Gastroesophageal sphincter (tissue), 4 donors: ENCODE data around the gene CLEC4F. TPM values are rescaled to one million over a fixed set of nuclear protein-coding genes. Genes with fewer than 3 reads are reported as not detected.

Source experiments
- ATAC-seq: fragments of 150-250 bp; one replicate; pipeline ENCODE4 v1.9.1; 2016; ENCODE audit warnings: mild to moderate bottlenecking, moderate library complexity
- H3K27ac ChIP-seq, 4 donors: fragments of 200-600 bp; sonication (generic) in 3 of 4; 1 replicate in 3 of 4; 2 replicates in 1 of 4; pipeline ENCODE4 v1.5.1; 2016 to 2019
- H3K27me3 ChIP-seq: fragments of 200-600 bp; sonication (generic); one replicate; pipeline ENCODE4 v1.5.1; 2019
- H3K36me3 ChIP-seq, 2 donors: fragments of 200-600 bp; sonication (generic); one replicate each; pipeline ENCODE4 v1.5.1; 2019; ENCODE audit warnings: control low read depth in 1 of 2
- H3K4me1 ChIP-seq, 3 donors: fragments of 200-600 bp; sonication (generic); 1 replicate in 2 of 3; 2 replicates in 1 of 3; pipeline ENCODE4 v1.5.1; 2016 to 2019; ENCODE audit warnings: control low read depth in 2 of 3
- H3K4me3 ChIP-seq, 2 donors: fragments of 200-600 bp; sonication (generic); one replicate each; pipeline ENCODE4 v1.5.1; 2019; ENCODE audit warnings: mild to moderate bottlenecking in 1 of 2, moderate library complexity in 1 of 2
- H3K9me3 ChIP-seq, 3 donors: fragments of 200-600 bp; sonication (generic); one replicate each; pipeline ENCODE4 v1.5.1; 2017 to 2019; ENCODE audit warnings: control low read depth in 2 of 3
- EP300 ChIP-seq: sonication (generic); formaldehyde crosslinking; IDR thresholded peaks from one replicate; pipeline ENCODE4 v1.6.1; 2017; ENCODE audit warnings: antibody characterized with exemption, mild to moderate bottlenecking
- POLR2A ChIP-seq, 2 donors: fragments of 450-650 bp; IDR thresholded peaks; one replicate each; pipeline ENCODE4 v1.6.1; 2017; ENCODE audit warnings: antibody characterized with exemption in 2 of 2, mild to moderate bottlenecking in 2 of 2, moderate library complexity in 1 of 2
- POLR2AphosphoS5 ChIP-seq: sonication (generic); formaldehyde crosslinking; IDR thresholded peaks from one replicate; pipeline ENCODE4 v1.6.1; 2017; ENCODE audit warnings: antibody characterized with exemption
- WGBS, 2 donors: methylation state at CpG; one replicate each; pipeline ENCODE4 v1.1.5; 2018; ENCODE audit warnings: low coverage in 1 of 2; 5-methylcytosine and 5-hydroxymethylcytosine counted together
- total RNA-seq, 4 donors: library from RNA; depleted of rRNA; stranded (reverse); fragments of >200 nt; gene quantifications; one replicate each; pipeline ENCODE4 v1.1.0, GENCODE V29; 2016
- TF ChIP-seq, protein P1 (sequence below), 4 experiments: fragments of 200-600 bp in 2 of 4; fragments of 450-650 bp in 2 of 4; sonication (generic) in 1 of 4; IDR thresholded peaks; one replicate each; pipeline ENCODE4 v1.5.1; 2017 to 2019; ENCODE audit warnings: antibody characterized with exemption in 4 of 4, mild to moderate bottlenecking in 2 of 4, moderate library complexity in 2 of 4

The CLEC4F gene
- total RNA-seq, 4 donors from 2014 or later = 1.1 TPM; not detected in 2

DNA sequence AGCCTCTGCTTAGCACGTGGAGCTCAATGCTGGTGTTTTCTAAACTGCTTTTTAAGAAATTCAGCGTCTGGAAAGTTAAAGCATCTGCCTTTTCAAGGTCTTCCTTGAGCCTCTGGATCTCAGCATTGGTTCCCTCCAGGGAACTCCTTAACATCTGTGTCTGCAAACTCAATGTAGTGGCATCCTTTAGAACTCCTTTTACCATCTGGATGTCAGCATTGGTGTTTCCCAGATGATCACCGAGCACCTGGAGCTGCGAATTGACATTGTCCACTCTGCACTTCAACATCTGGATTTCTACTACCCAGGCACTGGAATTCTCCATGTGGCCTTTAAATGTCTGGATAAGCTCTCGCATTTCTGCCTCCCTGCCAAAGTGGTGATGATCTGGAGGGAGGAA is 3.7 kb downstream of the CLEC4F start:
- Histone ChIP-seq H3K36me3 (no peaks in the 10 kb centered on the region), H3K27me3 (peaks cover 45% of the 10 kb centered on the region), H3K4me3 (no peak overlapping the region), H3K4me1 (no peaks in the 10 kb centered on the region), H3K27ac (no peak overlapping the region), H3K9me3 (no peaks in the 10 kb centered on the region)
- TF ChIP-seq POLR2AphosphoS5 = no peak
- no peak for TF ChIP-seq EP300
- no peak for TF ChIP-seq POLR2A (IDR thresholded peaks at IDR 0.05)
- TF ChIP-seq, protein P1, sequence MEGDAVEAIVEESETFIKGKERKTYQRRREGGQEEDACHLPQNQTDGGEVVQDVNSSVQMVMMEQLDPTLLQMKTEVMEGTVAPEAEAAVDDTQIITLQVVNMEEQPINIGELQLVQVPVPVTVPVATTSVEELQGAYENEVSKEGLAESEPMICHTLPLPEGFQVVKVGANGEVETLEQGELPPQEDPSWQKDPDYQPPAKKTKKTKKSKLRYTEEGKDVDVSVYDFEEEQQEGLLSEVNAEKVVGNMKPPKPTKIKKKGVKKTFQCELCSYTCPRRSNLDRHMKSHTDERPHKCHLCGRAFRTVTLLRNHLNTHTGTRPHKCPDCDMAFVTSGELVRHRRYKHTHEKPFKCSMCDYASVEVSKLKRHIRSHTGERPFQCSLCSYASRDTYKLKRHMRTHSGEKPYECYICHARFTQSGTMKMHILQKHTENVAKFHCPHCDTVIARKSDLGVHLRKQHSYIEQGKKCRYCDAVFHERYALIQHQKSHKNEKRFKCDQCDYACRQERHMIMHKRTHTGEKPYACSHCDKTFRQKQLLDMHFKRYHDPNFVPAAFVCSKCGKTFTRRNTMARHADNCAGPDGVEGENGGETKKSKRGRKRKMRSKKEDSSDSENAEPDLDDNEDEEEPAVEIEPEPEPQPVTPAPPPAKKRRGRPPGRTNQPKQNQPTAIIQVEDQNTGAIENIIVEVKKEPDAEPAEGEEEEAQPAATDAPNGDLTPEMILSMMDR (IDR thresholded peaks at IDR 0.05) = no peak
- no peak for ATAC-seq
- WGBS, 2 donors = 67 to 73% methylated on average over 1 to 4 of the region's 5 CpGs

DNA sequence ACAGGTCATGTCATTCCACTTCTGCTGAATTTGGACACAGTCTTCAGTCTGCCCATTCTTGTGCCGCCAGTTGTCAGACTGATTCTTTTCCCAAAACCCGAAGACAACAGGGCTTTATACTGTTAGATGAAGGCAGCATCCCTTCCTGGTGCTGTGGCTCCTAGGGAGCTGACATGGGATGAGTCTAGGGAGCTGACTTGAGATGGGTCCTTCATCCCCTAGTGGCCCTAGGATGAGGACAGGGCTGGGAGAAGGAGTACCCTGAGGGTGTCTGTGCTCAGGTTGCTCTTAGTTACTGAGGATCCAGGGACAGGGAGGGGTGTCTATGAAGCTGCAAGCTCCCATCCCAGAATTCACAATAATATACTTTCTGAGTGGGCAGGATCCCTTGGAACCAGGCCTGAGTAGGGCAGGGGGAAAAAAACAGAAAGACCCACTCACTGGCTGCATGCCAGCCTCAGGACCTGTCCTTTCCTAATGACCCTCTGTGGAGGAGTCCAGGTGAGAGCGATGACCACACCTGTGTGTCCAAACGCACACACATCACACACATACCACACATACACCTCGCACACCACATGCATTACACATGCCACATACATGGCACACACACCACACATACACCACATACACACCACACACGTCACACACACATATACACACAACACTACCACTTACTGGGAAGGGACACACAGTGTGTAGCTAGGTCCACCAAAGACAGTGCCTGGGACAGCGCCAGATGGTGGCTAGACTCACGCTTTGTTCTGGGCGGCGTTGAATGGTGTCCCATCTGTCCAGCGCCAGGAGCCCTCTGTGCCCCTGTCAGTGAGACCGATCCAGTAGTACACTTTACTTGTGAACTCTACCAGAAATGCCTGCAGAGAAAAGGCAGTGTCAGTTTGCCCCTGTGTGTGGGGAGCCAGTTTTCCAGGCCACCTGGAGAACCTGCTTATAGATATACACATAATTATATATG is 11.1 kb downstream of the CLEC4F start:
- no peaks in the 10 kb centered on the region for H3K4me1 ChIP-seq
- ATAC-seq = no peak
- 85 to 88% methylated on average over 5 to 10 of the region's 12 CpGs for WGBS, 2 donors
- H3K27ac ChIP-seq = no peak overlapping the region
- TF ChIP-seq, protein P1 (IDR thresholded peaks at IDR 0.05) = no peak
- TF ChIP-seq POLR2AphosphoS5 (no peak), EP300 (no peak), POLR2A (IDR thresholded peaks at IDR 0.05) (no peak)
- H3K4me3 ChIP-seq = no peak overlapping the region
- H3K9me3 ChIP-seq = no peaks in the 10 kb centered on the region
- peaks cover 11% of the 10 kb centered on the region for H3K27me3 ChIP-seq
- H3K36me3 ChIP-seq = no peaks in the 10 kb centered on the region

DNA sequence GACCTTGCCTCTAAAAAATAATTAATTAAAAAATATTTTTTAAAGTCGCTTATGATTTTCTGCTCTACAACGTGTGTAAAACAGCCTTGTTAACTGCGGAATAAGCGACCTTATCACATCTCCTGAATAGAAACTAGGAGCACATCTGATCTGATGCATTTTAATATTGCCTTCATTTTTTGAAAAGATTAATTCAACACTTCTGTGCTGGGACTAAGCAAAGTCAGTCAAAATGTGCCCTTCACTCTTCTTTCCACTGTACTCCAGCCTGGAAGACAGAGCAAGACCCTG is 12.6 kb downstream of the CLEC4F start:
- H3K27me3 ChIP-seq = peaks cover 11% of the 10 kb centered on the region
- WGBS, 2 donors = 85 to 95% methylated on average over 4 of the region's 4 CpGs
- H3K9me3 ChIP-seq = no peaks in the 10 kb centered on the region
- TF ChIP-seq, protein P1 (IDR thresholded peaks at IDR 0.05) = no peak
- TF ChIP-seq POLR2A (IDR thresholded peaks at IDR 0.05) (no peak), POLR2AphosphoS5 (no peak), EP300 (no peak)
- H3K27ac ChIP-seq = no peak overlapping the region
- no peak for ATAC-seq
- no peak overlapping the region for H3K4me3 ChIP-seq
- no peaks in the 10 kb centered on the region for H3K36me3 ChIP-seq
- H3K4me1 ChIP-seq = no peaks in the 10 kb centered on the region

DNA sequence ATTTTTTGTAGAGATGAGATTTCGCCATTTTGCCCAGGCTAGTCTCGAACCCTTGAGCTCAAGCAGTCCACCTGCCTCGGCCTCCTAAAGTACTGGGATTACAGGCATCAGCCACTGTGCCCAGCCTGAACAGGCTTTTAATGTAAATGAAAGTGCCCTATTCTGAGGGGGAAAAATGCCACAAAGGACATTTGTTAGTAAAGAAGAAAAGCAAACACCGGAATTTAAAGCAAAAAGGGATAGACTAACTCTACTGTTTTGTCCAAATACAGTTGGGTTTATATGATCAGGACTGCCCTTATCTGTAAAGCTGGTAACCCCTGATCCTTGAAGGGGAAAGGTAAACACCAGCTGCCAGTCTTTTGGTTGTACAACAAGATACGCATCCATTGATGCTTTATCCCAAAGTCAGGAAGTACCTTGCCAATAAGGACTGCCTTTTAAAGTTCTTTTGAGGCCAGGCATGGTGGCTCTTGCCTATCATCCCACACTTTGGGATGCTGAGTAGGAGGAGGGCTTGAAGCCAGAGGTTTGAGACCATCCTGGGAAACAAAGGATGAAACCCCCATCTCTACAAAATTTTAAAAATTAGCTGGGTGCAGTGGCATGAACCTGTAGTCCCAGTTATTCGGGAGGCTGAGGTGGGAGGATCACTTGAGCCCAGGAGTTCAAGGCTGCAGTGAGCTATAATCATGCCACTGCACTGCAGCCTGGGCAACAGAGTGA is 13.1 kb downstream of the CLEC4F start:
- ATAC-seq = no peak
- Histone ChIP-seq H3K27me3 (peaks cover 11% of the 10 kb centered on the region), H3K4me3 (no peak overlapping the region), H3K27ac (no peak overlapping the region), H3K9me3 (no peaks in the 10 kb centered on the region), H3K36me3 (no peaks in the 10 kb centered on the region), H3K4me1 (no peaks in the 10 kb centered on the region)
- TF ChIP-seq POLR2AphosphoS5 (no peak), POLR2A (IDR thresholded peaks at IDR 0.05) (no peak), EP300 (no peak)
- TF ChIP-seq, protein P1 (IDR thresholded peaks at IDR 0.05) = no peak
- WGBS, 2 donors = 73 to 84% methylated on average over 6 of the region's 6 CpGs
